C4-2B (cell line): ENCODE measurements around the gene CPA5.

Experiments used
- ZFX ChIP-seq: fragments of 450-650 bp; IDR thresholded peaks from 2 replicates; pipeline ENCODE4 v1.6.1; 2017
- TF ChIP-seq, protein P1 (sequence below): fragments of 450-650 bp; conservative IDR thresholded peaks from 2 replicates; pipeline ENCODE4 v1.5.1; 2017; ENCODE audit warnings: mild to moderate bottlenecking

GRCh38 chr7:130362251-130362816 is 17.7 kb downstream of the CPA5 start:
- TF ChIP-seq, protein P1, sequence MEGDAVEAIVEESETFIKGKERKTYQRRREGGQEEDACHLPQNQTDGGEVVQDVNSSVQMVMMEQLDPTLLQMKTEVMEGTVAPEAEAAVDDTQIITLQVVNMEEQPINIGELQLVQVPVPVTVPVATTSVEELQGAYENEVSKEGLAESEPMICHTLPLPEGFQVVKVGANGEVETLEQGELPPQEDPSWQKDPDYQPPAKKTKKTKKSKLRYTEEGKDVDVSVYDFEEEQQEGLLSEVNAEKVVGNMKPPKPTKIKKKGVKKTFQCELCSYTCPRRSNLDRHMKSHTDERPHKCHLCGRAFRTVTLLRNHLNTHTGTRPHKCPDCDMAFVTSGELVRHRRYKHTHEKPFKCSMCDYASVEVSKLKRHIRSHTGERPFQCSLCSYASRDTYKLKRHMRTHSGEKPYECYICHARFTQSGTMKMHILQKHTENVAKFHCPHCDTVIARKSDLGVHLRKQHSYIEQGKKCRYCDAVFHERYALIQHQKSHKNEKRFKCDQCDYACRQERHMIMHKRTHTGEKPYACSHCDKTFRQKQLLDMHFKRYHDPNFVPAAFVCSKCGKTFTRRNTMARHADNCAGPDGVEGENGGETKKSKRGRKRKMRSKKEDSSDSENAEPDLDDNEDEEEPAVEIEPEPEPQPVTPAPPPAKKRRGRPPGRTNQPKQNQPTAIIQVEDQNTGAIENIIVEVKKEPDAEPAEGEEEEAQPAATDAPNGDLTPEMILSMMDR = no peak
- no peak for TF ChIP-seq ZFX
